ENCODE measurements around the gene NKAPD1. TPM values are rescaled to one million over a fixed set of nuclear protein-coding genes. Genes with fewer than 3 reads are reported as not detected.

Gene NKAPD1
- total and polyA plus RNA-seq, 9 of the 15 experiments (the other 6 are each of a cell fraction or from before 2014, with no cell fraction given) = 14.1 to 73.5 (median 29.3) TPM

GRCh38 chr11:112129656-112130055 is 55.6 kb downstream of the NKAPD1 start:
- Histone ChIP-seq H3K4me2 (ENCODE audit: insufficient read depth, low read length) (no peak overlapping the region), H3K9ac (ENCODE audit: insufficient read depth in 1 of 2, low read depth in 2 of 2, low read length in 2 of 2) (no peak overlapping the region), H3K9me1 (ENCODE audit: control insufficient read depth, insufficient read depth, low read length) (no peaks in the 10 kb centered on the region), H3K4me3 (no peak overlapping the region), H3K27me3 (ENCODE audit: control insufficient read depth in 2 of 2, insufficient read depth in 2 of 2, low read length in 2 of 2) (no peaks in the 10 kb centered on the region), H2AFZ (ENCODE audit: low read depth, low read length) (no peak overlapping the region), H3K79me2 (ENCODE audit: control insufficient read depth, insufficient read depth, low read length) (no peaks in the 10 kb centered on the region), H3K27ac (ENCODE audit: extremely low read depth, low read depth, low read length) (no peak overlapping the region), H3K9me3 (replicated peaks; ENCODE audit: control insufficient read depth, insufficient read depth, low read depth, low read length) (no peaks in the 10 kb centered on the region), H4K20me1 (replicated peaks; ENCODE audit: control insufficient read depth, insufficient read depth, low read length) (no peaks in the 10 kb centered on the region), H3K4me1 (replicated peaks in 1 of 2; ENCODE audit: control insufficient read depth in 2 of 2, insufficient read depth in 2 of 2, low read length in 2 of 2) (no peaks in the 10 kb centered on the region), H3K36me3 (ENCODE audit: control insufficient read depth, insufficient read depth, low read length) (no peaks in the 10 kb centered on the region)
- intact Hi-C loops (cut with micrococcal nuclease) (no loop called here), in situ Hi-C loops (cut with MboI) (no loop called here)
- no peak for DNase-seq (ENCODE audit: extremely low read depth in 1 of 4, low spot score in 3 of 4)
- WGBS (ENCODE audit: insufficient coverage, low coverage, missing lambda C conversion rate) = 43% methylated on average over 5 of the region's 5 CpGs
- ChIA-PET CTCF (ENCODE audit: low intra/inter-chr PET ratio) (no interaction called here), POLR2A (interaction anchor here (0.7 kb wide), 1 partner anchor 20 kb away, joined by 3 read pairs; no protein-coding TSS in a partner anchor)
- no peak for ATAC-seq
- no peak for FAIRE-seq
- TF ChIP-seq ZNF23 (CRISPR knock-in tag; IDR thresholded peaks at IDR 0.05) = no peak
- TF ChIP-seq USF2 (CRISPR knock-in tag; IDR thresholded peaks at IDR 0.05) = peak; percentile 9; the same call in 1 of the 2 replicates
- BruUV-seq (replicated peaks) = no TSS peak

DNA sequence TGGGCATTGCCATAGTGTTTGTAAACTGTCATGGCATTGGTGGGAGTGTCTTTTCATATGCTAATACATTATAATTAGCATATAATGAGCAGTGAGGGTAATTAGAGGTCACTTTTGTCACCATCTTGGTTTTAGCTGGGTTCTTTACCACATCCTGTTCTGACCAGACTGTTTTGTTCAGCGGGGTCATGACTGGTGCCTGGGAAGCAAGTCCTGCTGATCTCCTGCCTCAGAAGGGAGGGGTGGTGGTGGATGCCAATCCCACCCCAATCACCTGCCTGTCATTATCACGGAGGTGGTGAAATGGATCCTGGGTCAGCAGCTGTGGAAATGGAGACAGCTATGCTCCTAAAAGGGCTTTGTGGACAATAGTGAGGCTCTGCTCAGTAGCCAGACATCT is 58.6 kb downstream of the NKAPD1 start:
- TF ChIP-seq NR2C2 (CRISPR knock-in tag; IDR thresholded peaks at IDR 0.05) (no peak), NR2C2 (tag; IDR thresholded peaks at IDR 0.05) (no peak), ETV1 (tag; conservative IDR thresholded peaks at IDR 0.05; ENCODE audit: low read depth) (0 out of 2 replicates have a peak, but pooled peaks have one; percentile 37)
- POLR2A ChIA-PET = interaction anchor here (2.0 kb wide), 1 partner anchor 11 kb away, joined by 7 read pairs; no protein-coding TSS in a partner anchor
- H2AFZ ChIP-seq (ENCODE audit: low read depth, low read length) = no peak overlapping the region
- FAIRE-seq (no peak), ATAC-seq (peak; percentile 32; the same call in 1 of the 3 replicates), DNase-seq (ENCODE audit: extremely low read depth in 1 of 4, low spot score in 3 of 4) (no peak)
- no peaks in the 10 kb centered on the region for H3K9me1 ChIP-seq (ENCODE audit: control insufficient read depth, insufficient read depth, low read length)
- CTCF ChIA-PET (ENCODE audit: low intra/inter-chr PET ratio) = no interaction called here
- no peak overlapping the region for H3K4me2 ChIP-seq (ENCODE audit: insufficient read depth, low read length)
- no peaks in the 10 kb centered on the region for H4K20me1 ChIP-seq (replicated peaks; ENCODE audit: control insufficient read depth, insufficient read depth, low read length)
- no peak overlapping the region for H3K4me3 ChIP-seq
- intact Hi-C loops (cut with micrococcal nuclease) (no loop called here), in situ Hi-C loops (cut with MboI) (no loop called here)
- H3K4me1 ChIP-seq (replicated peaks in 1 of 2; ENCODE audit: control insufficient read depth in 2 of 2, insufficient read depth in 2 of 2, low read length in 2 of 2) = no peaks in the 10 kb centered on the region
- H3K79me2 ChIP-seq (ENCODE audit: control insufficient read depth, insufficient read depth, low read length) = no peaks in the 10 kb centered on the region
- no peaks in the 10 kb centered on the region for H3K9me3 ChIP-seq (replicated peaks; ENCODE audit: control insufficient read depth, insufficient read depth, low read depth, low read length)
- WGBS (ENCODE audit: insufficient coverage, low coverage, missing lambda C conversion rate) = 8% methylated on average over 2 of the region's 2 CpGs
- H3K9ac ChIP-seq (ENCODE audit: insufficient read depth in 1 of 2, low read depth in 2 of 2, low read length in 2 of 2) = no peak overlapping the region
- BruUV-seq (replicated peaks) = no TSS peak
- no peaks in the 10 kb centered on the region for H3K36me3 ChIP-seq (ENCODE audit: control insufficient read depth, insufficient read depth, low read length)
- H3K27me3 ChIP-seq (ENCODE audit: control insufficient read depth in 2 of 2, insufficient read depth in 2 of 2, low read length in 2 of 2) = no peaks in the 10 kb centered on the region
- H3K27ac ChIP-seq (ENCODE audit: extremely low read depth, low read depth, low read length) = no peak overlapping the region
